ENCODE results near the gene NTSR1.

Gene NTSR1

GRCh38 chr20:62726276-62726675 lies 17.6 kb downstream of the NTSR1 start:
- DNase-seq (ENCODE audit: low spot score) = no peak

- DNase-seq (ENCODE audit: low spot score) = no peak
These were observed 18.3 kb downstream of the NTSR1 start for GRCh38 chr20:62726716-62727583.

- DNase-seq (ENCODE audit: low spot score) = no peak
These were observed 19.0 kb downstream of the NTSR1 start for GRCh38 chr20:62727584-62728027.

GRCh38 chr20:62728028-62728780 lies 19.6 kb downstream of the NTSR1 start:
- no peak for DNase-seq (ENCODE audit: low spot score)

- no peak for DNase-seq (ENCODE audit: low spot score)
These were observed 20.2 kb downstream of the NTSR1 start for GRCh38 chr20:62728781-62729300.

- DNase-seq (ENCODE audit: low spot score) = no peak
These were observed 21.8 kb downstream of the NTSR1 start for GRCh38 chr20:62730481-62730880.

GRCh38 chr20:62732031-62732760 lies 23.6 kb downstream of the NTSR1 start:
- DNase-seq (ENCODE audit: low spot score) = no peak

GRCh38 chr20:62732842-62733525 lies 24.3 kb downstream of the NTSR1 start:
- no peak for DNase-seq (ENCODE audit: low spot score)

- no peak for DNase-seq (ENCODE audit: low spot score)
These were observed 24.8 kb downstream of the NTSR1 start for GRCh38 chr20:62733526-62733842.

GRCh38 chr20:62733891-62734290 lies 25.3 kb downstream of the NTSR1 start:
- no peak for DNase-seq (ENCODE audit: low spot score)

- DNase-seq (ENCODE audit: low spot score) = no peak
These were observed 25.7 kb downstream of the NTSR1 start for GRCh38 chr20:62734326-62734725.

- no peak for DNase-seq (ENCODE audit: low spot score)
These were observed 26.2 kb downstream of the NTSR1 start for GRCh38 chr20:62734881-62735280.

- no peak for DNase-seq (ENCODE audit: low spot score)
These were observed 26.7 kb downstream of the NTSR1 start for GRCh38 chr20:62735331-62735821.

- DNase-seq (ENCODE audit: low spot score) = no peak
These were observed 27.4 kb downstream of the NTSR1 start for GRCh38 chr20:62736026-62736406.

GRCh38 chr20:62736407-62737071 lies 27.9 kb downstream of the NTSR1 start:
- DNase-seq (ENCODE audit: low spot score) = no peak

GRCh38 chr20:62737271-62737811 lies 28.7 kb downstream of the NTSR1 start:
- no peak for DNase-seq (ENCODE audit: low spot score)

GRCh38 chr20:62738025-62738881 lies 29.6 kb downstream of the NTSR1 start:
- DNase-seq (ENCODE audit: low spot score) = no peak

- DNase-seq (ENCODE audit: low spot score) = no peak
These were observed 30.4 kb downstream of the NTSR1 start for GRCh38 chr20:62739067-62739466.

GRCh38 chr20:62739581-62740285 lies 31.1 kb downstream of the NTSR1 start:
- no peak for DNase-seq (ENCODE audit: low spot score)

Data from kidney tubule cell (primary cell).